ENCODE measurements around the gene RTL1.

RTL1 gene

DNA sequence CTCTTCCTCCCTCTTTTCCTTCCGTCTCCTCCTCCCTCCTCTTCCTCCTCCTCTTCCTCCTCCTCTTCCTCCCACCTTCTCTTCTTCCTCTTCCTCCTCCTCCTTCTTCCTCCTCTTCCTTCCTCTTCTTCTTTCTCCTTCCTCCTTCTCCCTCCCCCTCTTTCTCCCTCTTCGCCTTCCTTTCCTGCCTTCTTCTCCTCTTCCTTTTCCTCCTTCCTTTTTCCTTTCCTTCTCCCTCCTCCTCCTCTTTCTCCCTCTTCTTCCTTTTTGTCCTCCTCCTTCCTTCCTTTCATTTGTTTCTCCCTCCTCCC, 41.6 kb downstream of the RTL1 start:
- no peak overlapping the region for H3K4me3 ChIP-seq (replicated peaks in 1 of 2; ENCODE audit: low read depth in 2 of 2, low read length in 2 of 2)
- TF ChIP-seq, protein P1, sequence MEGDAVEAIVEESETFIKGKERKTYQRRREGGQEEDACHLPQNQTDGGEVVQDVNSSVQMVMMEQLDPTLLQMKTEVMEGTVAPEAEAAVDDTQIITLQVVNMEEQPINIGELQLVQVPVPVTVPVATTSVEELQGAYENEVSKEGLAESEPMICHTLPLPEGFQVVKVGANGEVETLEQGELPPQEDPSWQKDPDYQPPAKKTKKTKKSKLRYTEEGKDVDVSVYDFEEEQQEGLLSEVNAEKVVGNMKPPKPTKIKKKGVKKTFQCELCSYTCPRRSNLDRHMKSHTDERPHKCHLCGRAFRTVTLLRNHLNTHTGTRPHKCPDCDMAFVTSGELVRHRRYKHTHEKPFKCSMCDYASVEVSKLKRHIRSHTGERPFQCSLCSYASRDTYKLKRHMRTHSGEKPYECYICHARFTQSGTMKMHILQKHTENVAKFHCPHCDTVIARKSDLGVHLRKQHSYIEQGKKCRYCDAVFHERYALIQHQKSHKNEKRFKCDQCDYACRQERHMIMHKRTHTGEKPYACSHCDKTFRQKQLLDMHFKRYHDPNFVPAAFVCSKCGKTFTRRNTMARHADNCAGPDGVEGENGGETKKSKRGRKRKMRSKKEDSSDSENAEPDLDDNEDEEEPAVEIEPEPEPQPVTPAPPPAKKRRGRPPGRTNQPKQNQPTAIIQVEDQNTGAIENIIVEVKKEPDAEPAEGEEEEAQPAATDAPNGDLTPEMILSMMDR (IDR thresholded peaks at IDR 0.05; ENCODE audit: low read depth, low read length): no peak
- no peak for DNase-seq (ENCODE audit: low read depth in 2 of 2)

DNA sequence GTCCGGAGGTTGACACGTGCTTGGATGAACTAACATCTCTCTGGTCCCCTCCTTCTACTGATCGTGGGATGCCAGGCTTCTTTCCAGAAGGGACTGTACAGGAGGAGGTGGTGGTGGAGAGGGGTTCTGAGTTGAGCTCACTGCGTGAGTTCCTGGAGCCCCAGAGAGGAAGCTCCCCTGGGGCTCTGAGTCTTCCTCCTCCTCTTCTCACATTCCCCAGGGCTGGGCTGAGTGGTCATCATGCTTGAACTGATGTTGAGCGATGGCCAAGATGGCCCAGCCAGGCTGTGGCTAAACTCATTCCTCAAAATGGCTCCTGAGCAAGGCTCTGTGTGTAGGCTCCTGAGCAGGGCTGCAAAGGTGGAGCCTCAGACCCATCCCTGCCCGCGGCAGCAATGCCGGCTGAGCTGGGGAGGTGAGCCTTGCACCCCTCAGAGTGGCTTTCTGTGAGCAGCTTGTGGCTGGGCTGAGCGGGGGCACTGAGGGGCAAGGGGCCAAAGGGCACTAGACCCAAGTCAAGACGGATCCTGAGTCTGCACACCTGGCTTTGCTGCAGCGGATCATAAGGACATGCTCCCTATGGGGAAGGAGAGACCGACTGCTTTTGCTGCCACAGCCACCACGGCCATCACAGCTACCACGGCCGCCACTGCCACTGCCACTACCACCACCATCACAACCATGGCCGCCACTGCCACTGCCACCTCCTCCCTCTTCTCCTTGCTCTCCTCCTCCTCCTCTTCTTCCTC, 42.2 kb downstream of the RTL1 start:
- no peak overlapping the region for H3K4me3 ChIP-seq (replicated peaks in 1 of 2; ENCODE audit: low read depth in 2 of 2, low read length in 2 of 2)
- no peak for DNase-seq (ENCODE audit: low read depth in 2 of 2)
- TF ChIP-seq, protein P1 (IDR thresholded peaks at IDR 0.05; ENCODE audit: low read depth, low read length): no peak

DNA sequence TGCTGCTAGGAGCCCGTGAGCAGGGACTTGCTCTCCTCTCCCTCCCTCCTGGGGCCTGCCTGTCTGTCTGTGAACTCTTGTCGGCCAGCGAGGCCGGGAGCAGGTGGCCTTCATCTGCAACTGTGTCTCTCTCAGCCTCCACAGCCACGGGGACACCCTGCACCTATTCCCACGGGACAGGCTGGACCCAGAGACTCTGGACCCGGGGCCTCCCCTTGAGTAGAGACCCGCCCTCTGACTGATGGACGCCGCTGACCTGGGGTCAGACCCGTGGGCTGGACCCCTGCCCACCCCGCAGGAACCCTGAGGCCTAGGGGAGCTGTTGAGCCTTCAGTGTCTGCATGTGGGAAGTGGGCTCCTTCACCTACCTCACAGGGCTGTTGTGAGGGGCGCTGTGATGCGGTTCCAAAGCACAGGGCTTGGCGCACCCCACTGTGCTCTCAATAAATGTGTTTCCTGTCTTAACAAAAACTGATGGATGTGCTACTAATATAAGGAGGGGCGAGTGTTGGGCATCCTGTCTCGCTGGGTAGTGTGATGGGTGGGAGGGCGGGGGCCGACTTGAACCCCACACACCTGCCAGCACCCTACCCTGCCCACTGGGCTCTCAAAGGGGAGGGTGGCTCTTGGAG, 42.9 kb downstream of the RTL1 start:
- H3K4me3 ChIP-seq (replicated peaks in 1 of 2; ENCODE audit: low read depth in 2 of 2, low read length in 2 of 2): no peak overlapping the region
- TF ChIP-seq, protein P1 (IDR thresholded peaks at IDR 0.05; ENCODE audit: low read depth, low read length): no peak
- no peak for DNase-seq (ENCODE audit: low read depth in 2 of 2)

DNA sequence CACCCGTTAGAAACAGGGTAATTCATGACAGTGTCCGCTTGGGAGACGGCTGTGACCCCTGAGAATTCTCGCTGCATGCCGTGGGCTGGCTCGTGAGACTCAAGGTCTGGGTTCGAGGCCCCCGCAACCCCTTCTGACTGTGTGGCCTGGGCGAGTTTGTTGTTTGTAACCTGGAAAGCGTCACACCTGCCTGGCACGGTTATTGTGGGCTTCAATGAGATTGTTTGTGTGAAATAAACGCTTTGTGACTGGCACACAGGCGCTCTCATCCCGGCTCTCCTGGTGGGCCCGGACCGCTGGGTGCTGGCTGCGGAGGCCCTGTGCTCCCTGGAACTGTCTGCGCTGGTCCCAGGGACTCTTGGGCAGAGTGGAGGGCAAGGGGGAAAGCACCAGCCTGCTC, 43.7 kb downstream of the RTL1 start:
- H3K4me3 ChIP-seq (replicated peaks in 1 of 2; ENCODE audit: low read depth in 2 of 2, low read length in 2 of 2): no peak overlapping the region
- DNase-seq (ENCODE audit: low read depth in 2 of 2): no peak
- TF ChIP-seq, protein P1 (IDR thresholded peaks at IDR 0.05; ENCODE audit: low read depth, low read length): no peak

DNA sequence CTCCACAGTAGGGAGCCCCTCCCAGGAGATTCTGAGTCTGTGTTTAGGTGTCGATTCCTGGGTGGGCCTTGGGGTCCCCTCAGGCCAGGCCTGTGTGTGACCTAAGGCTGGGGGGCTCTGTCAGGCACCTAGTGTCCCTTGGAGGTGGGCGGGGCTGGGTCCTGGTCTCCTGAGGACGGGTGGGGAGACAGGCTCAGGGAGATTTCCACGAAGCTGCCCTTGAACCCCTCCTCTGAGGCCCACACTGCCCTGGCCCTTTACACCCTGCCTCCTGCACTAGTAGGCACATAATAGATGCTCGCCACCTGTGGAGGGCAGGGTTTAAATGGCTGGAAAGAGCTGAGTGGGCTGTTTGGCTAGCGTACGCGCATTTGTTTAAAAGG, 44.7 kb downstream of the RTL1 start:
- no peak overlapping the region for H3K4me3 ChIP-seq (replicated peaks in 1 of 2; ENCODE audit: low read depth in 2 of 2, low read length in 2 of 2)
- TF ChIP-seq, protein P1 (IDR thresholded peaks at IDR 0.05; ENCODE audit: low read depth, low read length): no peak
- no peak for DNase-seq (ENCODE audit: low read depth in 2 of 2)

DNA sequence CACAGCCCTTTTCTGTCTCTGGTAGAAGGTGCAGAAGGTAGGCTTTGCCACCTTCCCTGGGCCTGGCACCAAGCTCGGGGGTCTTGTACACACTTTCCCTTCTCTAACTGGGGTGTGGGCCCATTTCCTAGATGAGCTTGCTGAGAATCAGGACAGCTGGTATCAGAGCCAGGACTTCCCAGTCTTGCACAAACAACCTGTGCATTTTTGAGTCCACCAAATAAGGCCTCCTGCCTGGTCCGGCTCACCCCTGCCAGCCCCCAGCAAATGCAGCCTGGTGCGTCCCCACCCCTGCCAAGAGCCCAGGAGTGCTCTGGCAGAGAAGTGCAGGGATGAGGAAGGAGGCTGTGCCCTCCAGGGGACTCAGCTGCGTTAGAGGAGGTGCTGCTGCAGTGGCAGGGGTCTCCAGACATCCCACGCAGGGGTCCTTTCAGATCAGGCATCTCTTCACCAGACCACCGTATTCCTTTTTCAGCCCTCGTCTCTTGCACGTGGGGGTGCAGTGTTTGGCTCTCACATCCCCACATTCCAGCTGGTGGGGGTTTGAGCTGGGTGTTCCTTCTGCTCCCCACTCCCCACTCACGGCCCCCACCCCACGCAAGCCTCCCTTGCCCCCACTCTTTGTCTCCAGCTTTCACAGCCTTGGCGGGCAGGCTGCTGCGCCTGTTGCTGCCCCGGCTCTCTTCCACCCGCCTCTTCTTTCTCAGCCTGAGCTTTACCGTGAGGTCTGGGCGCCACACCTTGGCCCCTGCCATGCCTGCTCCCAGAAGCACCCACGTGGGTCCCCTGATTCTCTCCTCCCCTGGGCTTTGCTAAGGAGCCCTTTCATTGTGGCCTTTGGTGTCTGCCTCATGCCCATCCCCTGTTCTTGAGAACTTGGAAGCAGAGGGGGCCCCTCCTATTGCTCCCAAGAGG, 45.3 kb downstream of the RTL1 start:
- H3K4me3 ChIP-seq (replicated peaks in 1 of 2; ENCODE audit: low read depth in 2 of 2, low read length in 2 of 2): no peak overlapping the region
- TF ChIP-seq, protein P1 (IDR thresholded peaks at IDR 0.05; ENCODE audit: low read depth, low read length): no peak
- DNase-seq (ENCODE audit: low read depth in 2 of 2): no peak

All from cardiac fibroblast (primary cell).